GM19193 (cell line): ENCODE results near the gene CD33.

Experiments used
- POLR2A ChIP-seq: IDR thresholded peaks from 4 replicates; pipeline ENCODE4 v1.6.1; 2011; ENCODE audit not compliant: insufficient read depth, insufficient read length; ENCODE audit errors: extremely low read depth

The CD33 gene

GRCh38 chr19:51274049-51274770, 49.3 kb downstream of the CD33 start:
- TF ChIP-seq POLR2A = no peak

- no peak for TF ChIP-seq POLR2A
Measured at GRCh38 chr19:51277112-51277511, 52.2 kb downstream of the CD33 start.

GRCh38 chr19:51282335-51282734, 57.5 kb downstream of the CD33 start:
- TF ChIP-seq POLR2A = no peak

- no peak for TF ChIP-seq POLR2A
Measured at GRCh38 chr19:51285682-51286081, 60.8 kb downstream of the CD33 start.
